ENCODE measurements around the gene WDR35.

Gene WDR35

GRCh38 chr2:19878268-19879046, 111.4 kb downstream of the WDR35 start:
- H3K4me3 Mint-ChIP-seq: no peak overlapping the region
- H3K4me1 Mint-ChIP-seq: no peaks in the 10 kb centered on the region
- no peak overlapping the region for H3K27ac Mint-ChIP-seq
- no peaks in the 10 kb centered on the region for H3K27me3 Mint-ChIP-seq
- no peaks in the 10 kb centered on the region for H3K9me3 Mint-ChIP-seq
- H3K36me3 Mint-ChIP-seq: peaks cover 2% of the 10 kb centered on the region

GRCh38 chr2:19876751-19877150, 113.2 kb downstream of the WDR35 start:
- Mint-ChIP-seq H3K4me3 (no peak overlapping the region), H3K27me3 (no peaks in the 10 kb centered on the region), H3K27ac (no peak overlapping the region), H3K36me3 (peaks cover 2% of the 10 kb centered on the region), H3K4me1 (no peaks in the 10 kb centered on the region), H3K9me3 (no peaks in the 10 kb centered on the region)

- H3K36me3 Mint-ChIP-seq: peaks cover 2% of the 10 kb centered on the region
- H3K9me3 Mint-ChIP-seq: no peaks in the 10 kb centered on the region
- no peak overlapping the region for H3K27ac Mint-ChIP-seq
- no peak overlapping the region for H3K4me3 Mint-ChIP-seq
- no peaks in the 10 kb centered on the region for H3K27me3 Mint-ChIP-seq
- peaks cover 7% of the 10 kb centered on the region for H3K4me1 Mint-ChIP-seq
Observed at GRCh38 chr2:19875280-19875679, 114.6 kb downstream of the WDR35 start.

DNA sequence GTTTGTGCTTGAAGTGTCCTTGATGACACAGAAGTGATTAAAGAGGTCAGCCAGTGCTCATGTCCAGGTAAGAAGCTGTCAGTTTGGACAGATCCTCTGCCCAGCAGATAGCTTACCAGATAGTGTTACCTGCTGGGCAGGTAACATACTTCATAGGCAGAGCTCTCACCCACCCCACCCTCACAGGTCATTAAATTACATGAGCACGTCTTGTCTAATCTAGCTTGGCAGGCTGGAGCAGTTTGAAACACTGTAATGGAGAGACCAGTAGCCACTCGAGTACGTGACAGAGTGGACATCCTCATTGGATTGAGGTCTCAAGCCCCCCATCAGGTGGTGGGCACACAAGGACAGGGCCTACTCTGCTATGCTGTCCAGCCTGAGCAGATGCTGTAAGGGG, 115.2 kb downstream of the WDR35 start:
- peaks cover 13% of the 10 kb centered on the region for H3K4me1 Mint-ChIP-seq
- H3K9me3 Mint-ChIP-seq: no peaks in the 10 kb centered on the region
- H3K27me3 Mint-ChIP-seq: no peaks in the 10 kb centered on the region
- no peak overlapping the region for H3K27ac Mint-ChIP-seq
- peaks cover 2% of the 10 kb centered on the region for H3K36me3 Mint-ChIP-seq
- no peak overlapping the region for H3K4me3 Mint-ChIP-seq

DNA sequence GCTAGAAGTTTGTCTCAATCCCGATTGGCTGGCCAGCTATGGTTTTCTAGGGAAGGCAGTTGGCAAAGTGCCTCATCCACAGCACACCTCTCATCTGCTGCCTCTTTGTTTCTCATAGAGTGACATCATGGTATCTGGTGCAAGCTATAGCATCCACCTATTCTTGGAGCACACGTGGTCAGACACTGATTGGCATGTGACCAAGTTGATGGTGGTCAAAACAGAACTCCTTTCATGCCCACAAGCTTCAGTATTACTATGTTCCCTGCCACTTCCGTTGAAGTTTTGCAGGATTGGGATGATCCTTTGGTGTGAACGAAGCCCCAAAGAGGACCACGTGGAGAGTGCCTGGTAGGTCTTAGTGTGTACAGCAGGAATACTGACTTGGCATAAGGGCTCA, 116.9 kb downstream of the WDR35 start:
- H3K4me1 Mint-ChIP-seq: peaks cover 27% of the 10 kb centered on the region
- peaks cover 2% of the 10 kb centered on the region for H3K36me3 Mint-ChIP-seq
- no peaks in the 10 kb centered on the region for H3K9me3 Mint-ChIP-seq
- H3K4me3 Mint-ChIP-seq: no peak overlapping the region
- no peak overlapping the region for H3K27ac Mint-ChIP-seq
- H3K27me3 Mint-ChIP-seq: no peaks in the 10 kb centered on the region

- peaks cover 32% of the 10 kb centered on the region for H3K4me1 Mint-ChIP-seq
- peaks cover 2% of the 10 kb centered on the region for H3K36me3 Mint-ChIP-seq
- H3K27ac Mint-ChIP-seq: no peak overlapping the region
- no peak overlapping the region for H3K4me3 Mint-ChIP-seq
- no peaks in the 10 kb centered on the region for H3K9me3 Mint-ChIP-seq
- no peaks in the 10 kb centered on the region for H3K27me3 Mint-ChIP-seq
Observed at GRCh38 chr2:19872302-19872701, 117.6 kb downstream of the WDR35 start.

DNA sequence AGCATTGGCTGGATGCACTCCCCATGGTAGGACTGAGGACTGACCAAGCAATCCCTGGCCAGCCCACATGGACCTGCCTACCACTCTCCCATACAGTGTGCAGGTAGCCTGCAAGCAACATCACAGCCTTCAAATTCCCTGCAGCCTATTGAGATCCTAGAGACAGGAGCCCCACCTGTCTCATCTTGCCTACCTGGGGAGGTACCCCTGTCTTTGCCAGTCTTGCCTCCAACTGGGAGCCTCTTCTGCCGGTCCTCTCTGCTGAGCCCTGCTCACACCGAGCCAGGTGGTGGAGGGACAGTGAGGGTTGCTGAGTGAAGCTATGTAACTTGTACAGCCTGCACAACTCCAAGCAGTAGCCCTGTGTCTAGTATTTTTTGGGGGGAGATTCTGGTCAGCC, 118.1 kb downstream of the WDR35 start:
- no peaks in the 10 kb centered on the region for H3K27me3 Mint-ChIP-seq
- no peaks in the 10 kb centered on the region for H3K9me3 Mint-ChIP-seq
- H3K36me3 Mint-ChIP-seq: peaks cover 2% of the 10 kb centered on the region
- H3K27ac Mint-ChIP-seq: no peak overlapping the region
- peaks cover 32% of the 10 kb centered on the region for H3K4me1 Mint-ChIP-seq
- no peak overlapping the region for H3K4me3 Mint-ChIP-seq

DNA sequence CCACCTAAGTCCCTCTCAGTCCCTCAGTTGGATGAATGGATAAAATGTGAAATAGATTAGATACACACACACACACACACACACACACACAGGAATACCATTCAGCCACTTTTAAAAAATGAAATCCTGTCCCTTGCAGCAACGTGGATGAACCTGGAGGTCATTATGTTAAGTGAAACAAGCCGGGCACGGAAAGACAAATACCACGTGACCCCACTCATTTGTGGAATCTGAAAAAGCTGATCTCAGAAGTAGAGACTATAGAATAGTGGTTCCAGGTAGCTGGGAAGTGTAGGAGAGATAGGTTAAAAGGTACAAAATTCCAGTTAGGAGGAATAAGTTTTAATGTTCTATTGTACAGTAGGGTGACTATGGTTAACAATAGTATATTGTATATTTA, 119.1 kb downstream of the WDR35 start:
- H3K9me3 Mint-ChIP-seq: no peaks in the 10 kb centered on the region
- H3K27me3 Mint-ChIP-seq: no peaks in the 10 kb centered on the region
- peak overlapping the region; percentile 25 for H3K27ac Mint-ChIP-seq
- peaks cover 2% of the 10 kb centered on the region for H3K36me3 Mint-ChIP-seq
- H3K4me3 Mint-ChIP-seq: no peak overlapping the region
- peaks cover 32% of the 10 kb centered on the region for H3K4me1 Mint-ChIP-seq

GRCh38 chr2:19868701-19869580, 121.0 kb downstream of the WDR35 start:
- no peaks in the 10 kb centered on the region for H3K36me3 Mint-ChIP-seq
- H3K4me1 Mint-ChIP-seq: peaks cover 32% of the 10 kb centered on the region
- H3K27me3 Mint-ChIP-seq: no peaks in the 10 kb centered on the region
- no peaks in the 10 kb centered on the region for H3K9me3 Mint-ChIP-seq
- peak overlapping the region; percentile 93 for H3K4me3 Mint-ChIP-seq
- peak overlapping the region; percentile 96 for H3K27ac Mint-ChIP-seq

GRCh38 chr2:19868224-19868623, 121.7 kb downstream of the WDR35 start:
- H3K27me3 Mint-ChIP-seq: no peaks in the 10 kb centered on the region
- H3K27ac Mint-ChIP-seq: peak overlapping the region; percentile 51
- H3K4me1 Mint-ChIP-seq: peaks cover 32% of the 10 kb centered on the region
- no peaks in the 10 kb centered on the region for H3K9me3 Mint-ChIP-seq
- H3K4me3 Mint-ChIP-seq: peak overlapping the region; percentile 93
- H3K36me3 Mint-ChIP-seq: no peaks in the 10 kb centered on the region

DNA sequence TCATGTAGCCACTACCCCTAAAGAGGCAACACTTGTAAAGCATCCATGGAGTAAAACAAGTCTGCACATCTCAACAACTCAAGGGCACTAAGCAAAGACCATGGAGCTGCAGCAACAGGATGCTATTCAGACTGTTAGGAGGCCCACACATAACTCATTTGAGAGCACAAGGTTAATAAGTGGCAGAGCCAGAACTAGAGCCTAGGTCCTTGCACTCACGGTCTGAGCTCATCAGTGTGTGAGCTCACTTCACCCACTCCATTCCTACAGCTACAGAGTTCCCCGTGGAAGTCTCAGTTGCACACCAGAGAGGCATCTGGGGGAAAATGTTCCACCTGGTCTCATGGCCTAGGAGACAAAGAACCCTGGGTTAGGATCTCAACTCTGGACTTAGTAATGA, 123.1 kb downstream of the WDR35 start:
- peaks cover 1% of the 10 kb centered on the region for H3K27me3 Mint-ChIP-seq
- H3K9me3 Mint-ChIP-seq: no peaks in the 10 kb centered on the region
- H3K4me1 Mint-ChIP-seq: peaks cover 38% of the 10 kb centered on the region
- H3K27ac Mint-ChIP-seq: no peak overlapping the region
- no peaks in the 10 kb centered on the region for H3K36me3 Mint-ChIP-seq
- no peak overlapping the region for H3K4me3 Mint-ChIP-seq

GRCh38 chr2:19865151-19865550, 124.8 kb downstream of the WDR35 start:
- Mint-ChIP-seq H3K27me3 (peaks cover 1% of the 10 kb centered on the region), H3K4me1 (peaks cover 29% of the 10 kb centered on the region), H3K27ac (no peak overlapping the region), H3K4me3 (no peak overlapping the region), H3K9me3 (no peaks in the 10 kb centered on the region), H3K36me3 (no peaks in the 10 kb centered on the region)

GRCh38 chr2:19864381-19864780, 125.5 kb downstream of the WDR35 start:
- peaks cover 22% of the 10 kb centered on the region for H3K4me1 Mint-ChIP-seq
- H3K27ac Mint-ChIP-seq: no peak overlapping the region
- no peaks in the 10 kb centered on the region for H3K9me3 Mint-ChIP-seq
- no peak overlapping the region for H3K4me3 Mint-ChIP-seq
- no peaks in the 10 kb centered on the region for H3K36me3 Mint-ChIP-seq
- H3K27me3 Mint-ChIP-seq: peaks cover 1% of the 10 kb centered on the region

GRCh38 chr2:19863303-19864041, 126.4 kb downstream of the WDR35 start:
- no peaks in the 10 kb centered on the region for H3K9me3 Mint-ChIP-seq
- H3K27ac Mint-ChIP-seq: no peak overlapping the region
- H3K36me3 Mint-ChIP-seq: no peaks in the 10 kb centered on the region
- H3K4me3 Mint-ChIP-seq: no peak overlapping the region
- peaks cover 14% of the 10 kb centered on the region for H3K4me1 Mint-ChIP-seq
- peaks cover 1% of the 10 kb centered on the region for H3K27me3 Mint-ChIP-seq

DNA sequence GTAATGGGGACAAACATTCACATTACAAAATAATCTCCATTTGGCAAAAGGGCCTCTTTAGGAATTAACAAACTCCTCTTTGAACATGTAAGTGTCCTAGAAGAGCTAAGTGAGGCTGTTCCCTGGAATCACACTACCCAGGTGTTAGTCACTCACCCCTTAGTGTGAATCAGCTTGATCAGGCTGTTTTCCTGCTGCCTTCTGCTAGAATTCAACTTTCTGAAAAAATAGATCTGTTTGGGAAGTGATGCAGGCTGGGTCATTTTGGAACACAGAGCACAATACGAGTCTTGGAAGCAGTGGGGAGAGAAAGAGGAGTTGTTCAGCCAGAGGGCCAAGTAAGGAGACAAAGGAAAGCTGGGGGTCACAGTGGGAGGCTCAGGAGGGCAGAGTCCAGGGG, 128.1 kb downstream of the WDR35 start:
- peaks cover 4% of the 10 kb centered on the region for H3K27me3 Mint-ChIP-seq
- H3K4me3 Mint-ChIP-seq: no peak overlapping the region
- H3K27ac Mint-ChIP-seq: no peak overlapping the region
- H3K4me1 Mint-ChIP-seq: peaks cover 5% of the 10 kb centered on the region
- no peaks in the 10 kb centered on the region for H3K36me3 Mint-ChIP-seq
- no peaks in the 10 kb centered on the region for H3K9me3 Mint-ChIP-seq
